Measurements from ENCODE around the gene DSG2. TPM values are rescaled to one million over a fixed set of nuclear protein-coding genes. Genes with fewer than 3 reads are reported as not detected.

Gene DSG2
- total RNA-seq, 1 donor from 2014 or later, result 65.6 TPM

DNA sequence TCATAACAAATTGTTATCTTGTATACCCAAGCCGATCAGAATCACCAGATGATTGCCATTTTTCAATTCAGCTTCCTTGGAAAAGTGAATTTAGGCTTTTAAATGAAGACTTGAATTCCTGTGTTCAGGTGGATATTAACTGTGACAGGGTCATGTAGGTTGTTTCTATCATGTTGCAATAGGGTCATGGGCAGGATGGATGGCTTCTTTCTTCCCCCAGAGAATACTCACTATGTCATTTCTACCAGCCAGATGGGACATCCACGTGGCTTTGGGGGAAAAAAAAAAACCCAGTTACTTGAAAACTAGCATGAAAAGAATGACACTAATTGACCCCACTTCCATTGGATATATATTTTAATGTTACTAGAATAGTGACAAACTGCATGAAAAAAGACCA lies 14.6 kb upstream of the DSG2 start:
- H3K79me2 ChIP-seq (ENCODE audit: low read depth), result no peaks in the 10 kb centered on the region
- H3K4me1 Mint-ChIP-seq, result no peaks in the 10 kb centered on the region
- no peaks in the 10 kb centered on the region for H3K27me3 ChIP-seq
- no peaks in the 10 kb centered on the region for H3F3A ChIP-seq (ENCODE audit: low read depth)
- no peaks in the 10 kb centered on the region for H3K36me3 ChIP-seq
- no peak overlapping the region for H3K9ac ChIP-seq
- H3K4me2 ChIP-seq, result no peak overlapping the region
- no peak for TF ChIP-seq CTCF (IDR thresholded peaks at IDR 0.05)
- H3K4me3 Mint-ChIP-seq, result no peak overlapping the region
- no peak overlapping the region for H2AFZ ChIP-seq (replicated peaks)
- H3K9me3 Mint-ChIP-seq, result no peaks in the 10 kb centered on the region
- no peaks in the 10 kb centered on the region for H3K36me3 Mint-ChIP-seq
- H3K4me1 ChIP-seq, result no peaks in the 10 kb centered on the region
- no peak overlapping the region for H3K27ac ChIP-seq
- no peak for DNase-seq (ENCODE audit: low spot score)
- no peaks in the 10 kb centered on the region for H3K9me3 ChIP-seq (ENCODE audit: low read depth)
- H3K27ac Mint-ChIP-seq, result no peak overlapping the region
- H3K27me3 Mint-ChIP-seq (ENCODE audit: insufficient read depth, low read depth), result peaks cover 2% of the 10 kb centered on the region
- H4K20me1 ChIP-seq (ENCODE audit: low read depth), result no peaks in the 10 kb centered on the region
- H3K4me3 ChIP-seq, result no peak overlapping the region

- H3K9ac ChIP-seq, result no peak overlapping the region
- H3K27ac Mint-ChIP-seq, result no peak overlapping the region
- H3K36me3 ChIP-seq, result no peaks in the 10 kb centered on the region
- no peaks in the 10 kb centered on the region for H3K79me2 ChIP-seq (ENCODE audit: low read depth)
- H3K36me3 Mint-ChIP-seq, result no peaks in the 10 kb centered on the region
- no peak for DNase-seq (ENCODE audit: low spot score)
- no peaks in the 10 kb centered on the region for H3K27me3 Mint-ChIP-seq (ENCODE audit: insufficient read depth, low read depth)
- no peaks in the 10 kb centered on the region for H4K20me1 ChIP-seq (ENCODE audit: low read depth)
- TF ChIP-seq EZH2 (IDR thresholded peaks at IDR 0.05) (no peak), CTCF (IDR thresholded peaks at IDR 0.05) (no peak), EZH2phosphoT487 (IDR thresholded peaks at IDR 0.05) (no peak)
- H3F3A ChIP-seq (ENCODE audit: low read depth), result no peaks in the 10 kb centered on the region
- no peaks in the 10 kb centered on the region for H3K27me3 ChIP-seq
- H3K4me1 ChIP-seq, result no peaks in the 10 kb centered on the region
- no peak overlapping the region for H3K27ac ChIP-seq
- no peaks in the 10 kb centered on the region for H3K9me3 Mint-ChIP-seq
- no peak overlapping the region for H3K4me3 ChIP-seq
- H2AFZ ChIP-seq (replicated peaks), result no peak overlapping the region
- H3K4me1 Mint-ChIP-seq, result no peaks in the 10 kb centered on the region
- no peak overlapping the region for H3K4me2 ChIP-seq
- no peak overlapping the region for H3K4me3 Mint-ChIP-seq
- H3K9me3 ChIP-seq (ENCODE audit: low read depth), result no peaks in the 10 kb centered on the region
Observed at GRCh38 chr18:31484461-31484860, 13.5 kb upstream of the DSG2 start.

- Mint-ChIP-seq H3K36me3 (no peaks in the 10 kb centered on the region), H3K27ac (no peak overlapping the region), H3K4me1 (no peaks in the 10 kb centered on the region), H3K27me3 (ENCODE audit: insufficient read depth, low read depth) (no peaks in the 10 kb centered on the region), H3K9me3 (no peaks in the 10 kb centered on the region), H3K4me3 (no peak overlapping the region)
- H3K79me2 ChIP-seq (ENCODE audit: low read depth), result no peaks in the 10 kb centered on the region
- no peaks in the 10 kb centered on the region for H3K4me1 ChIP-seq
- H3K27ac ChIP-seq, result no peak overlapping the region
- TF ChIP-seq EZH2phosphoT487 (IDR thresholded peaks at IDR 0.05) (no peak), EZH2 (IDR thresholded peaks at IDR 0.05) (no peak), CTCF (IDR thresholded peaks at IDR 0.05) (no peak)
- H3K4me2 ChIP-seq, result no peak overlapping the region
- H3K27me3 ChIP-seq, result no peaks in the 10 kb centered on the region
- H2AFZ ChIP-seq (replicated peaks), result no peak overlapping the region
- DNase-seq (ENCODE audit: low spot score), result no peak
- no peak overlapping the region for H3K9ac ChIP-seq
- no peaks in the 10 kb centered on the region for H3K9me3 ChIP-seq (ENCODE audit: low read depth)
- no peak overlapping the region for H3K4me3 ChIP-seq
- no peaks in the 10 kb centered on the region for H3F3A ChIP-seq (ENCODE audit: low read depth)
- no peaks in the 10 kb centered on the region for H3K36me3 ChIP-seq
- no peaks in the 10 kb centered on the region for H4K20me1 ChIP-seq (ENCODE audit: low read depth)
Observed at GRCh38 chr18:31486165-31486564, 11.8 kb upstream of the DSG2 start.
